Colon (tissue), 2 donors: Measurements from ENCODE around the gene SUMO4.
"Not testable (repeated sequence)": the region's sequence is repeated elsewhere in the genome, so short reads cannot be mapped to it uniquely, and the experiment has no call there.

Experiments
- FAIRE-seq: peaks from 2 replicates; lab custom pipeline; 2012; peaks lifted over from hg19 to GRCh38; lab: Jason Lieb, UNC
- donor health status: control.
- donor health status: control.

Gene SUMO4

GRCh38 chr6:149431905-149432775, 32.1 kb downstream of the SUMO4 start:
- no peak for FAIRE-seq

DNA sequence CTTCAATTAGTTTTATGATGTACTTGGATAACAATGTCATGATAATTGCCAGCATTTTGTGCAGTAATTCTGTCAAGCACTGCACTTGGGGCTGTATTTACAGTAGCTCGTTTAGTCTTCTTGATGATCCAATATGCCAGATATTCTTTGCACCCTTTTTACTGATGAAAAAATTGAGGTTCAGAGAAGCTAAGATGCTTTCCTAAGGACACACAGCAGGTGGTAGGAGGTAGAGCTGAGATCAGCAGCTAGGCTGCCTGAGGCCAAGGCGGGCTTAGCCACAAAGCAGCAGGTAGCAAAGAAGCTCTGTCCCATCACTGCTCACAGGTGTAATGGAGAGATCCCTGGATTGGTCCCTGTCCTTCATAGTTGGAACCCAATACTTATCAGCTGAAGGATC, 33.3 kb downstream of the SUMO4 start:
- FAIRE-seq = no peak

- FAIRE-seq = no peak
Observed at GRCh38 chr6:149433881-149434280, 33.8 kb downstream of the SUMO4 start.

DNA sequence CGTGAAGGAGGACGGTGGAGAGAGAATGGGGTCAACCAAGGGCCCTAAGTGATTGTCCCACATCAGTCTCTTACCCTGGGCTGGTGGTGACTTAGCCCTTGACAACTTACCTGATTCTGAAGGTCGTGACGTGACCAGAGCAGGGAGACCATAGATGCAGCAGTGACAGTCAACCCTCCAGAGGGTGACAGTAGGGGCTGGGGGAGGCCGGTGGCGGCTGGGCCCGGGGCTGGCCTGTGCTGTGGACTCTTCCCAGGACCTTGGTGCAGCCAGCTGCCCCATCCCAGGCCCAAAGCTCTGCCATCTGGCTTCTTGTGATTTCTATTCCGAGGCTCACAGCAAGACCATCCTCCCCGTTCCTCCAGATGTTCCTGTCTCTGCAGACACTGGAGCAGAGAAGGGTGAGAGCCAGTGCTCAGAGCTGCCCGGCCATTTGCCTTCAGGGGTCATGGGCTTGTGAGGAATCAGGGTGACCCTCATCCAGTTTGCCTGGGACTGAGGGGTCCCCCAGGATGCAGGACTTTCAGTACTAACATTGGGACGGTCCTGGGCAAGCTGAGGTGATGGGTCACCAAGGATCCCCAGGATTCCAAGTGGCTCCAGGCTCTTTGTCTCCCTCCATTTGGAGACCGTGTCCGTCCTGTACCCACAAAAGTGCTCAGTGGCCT, 36.0 kb downstream of the SUMO4 start:
- no peak for FAIRE-seq

GRCh38 chr6:149436647-149437046, 36.6 kb downstream of the SUMO4 start:
- FAIRE-seq = no peak

DNA sequence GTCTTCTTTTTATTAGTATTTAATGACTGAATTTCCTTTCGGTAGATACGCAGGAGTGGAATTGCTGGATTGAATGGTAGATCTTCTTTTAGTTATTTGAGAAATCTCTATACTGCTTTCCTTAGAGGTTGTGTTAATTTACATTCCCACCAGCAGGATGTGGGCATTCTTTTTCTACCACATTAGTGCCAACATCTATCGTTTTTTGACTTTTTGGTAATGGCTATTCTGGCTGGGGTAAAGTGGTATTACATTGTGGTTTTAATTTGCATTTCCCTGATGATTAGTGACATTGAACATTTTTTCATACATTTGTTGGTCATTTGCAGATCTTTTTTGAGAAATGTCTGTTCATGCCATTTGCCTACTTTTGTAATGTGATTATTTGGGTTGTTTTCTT, 37.1 kb downstream of the SUMO4 start:
- no peak for FAIRE-seq

DNA sequence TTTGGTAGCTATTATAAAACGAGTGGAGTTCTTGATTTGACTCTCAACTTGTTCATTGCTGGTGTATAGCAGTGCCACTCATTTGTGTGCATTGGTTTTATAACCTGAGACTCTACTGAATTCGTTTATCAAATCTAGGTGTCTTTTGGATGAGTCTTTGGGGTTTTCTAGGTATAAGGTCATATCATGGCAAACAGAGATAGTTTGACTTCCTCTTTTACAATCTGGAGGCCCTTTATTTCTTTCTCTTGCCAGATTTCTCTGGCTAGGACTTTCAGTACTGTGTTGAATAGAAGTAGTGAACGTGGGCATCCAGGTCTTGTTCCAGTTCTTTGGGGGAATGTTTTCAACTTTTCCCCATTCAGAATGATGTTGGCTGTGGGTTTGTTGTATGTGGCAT, 38.8 kb downstream of the SUMO4 start:
- FAIRE-seq = no peak

- FAIRE-seq = no peak
Observed at GRCh38 chr6:149439626-149440025, 39.6 kb downstream of the SUMO4 start.

DNA sequence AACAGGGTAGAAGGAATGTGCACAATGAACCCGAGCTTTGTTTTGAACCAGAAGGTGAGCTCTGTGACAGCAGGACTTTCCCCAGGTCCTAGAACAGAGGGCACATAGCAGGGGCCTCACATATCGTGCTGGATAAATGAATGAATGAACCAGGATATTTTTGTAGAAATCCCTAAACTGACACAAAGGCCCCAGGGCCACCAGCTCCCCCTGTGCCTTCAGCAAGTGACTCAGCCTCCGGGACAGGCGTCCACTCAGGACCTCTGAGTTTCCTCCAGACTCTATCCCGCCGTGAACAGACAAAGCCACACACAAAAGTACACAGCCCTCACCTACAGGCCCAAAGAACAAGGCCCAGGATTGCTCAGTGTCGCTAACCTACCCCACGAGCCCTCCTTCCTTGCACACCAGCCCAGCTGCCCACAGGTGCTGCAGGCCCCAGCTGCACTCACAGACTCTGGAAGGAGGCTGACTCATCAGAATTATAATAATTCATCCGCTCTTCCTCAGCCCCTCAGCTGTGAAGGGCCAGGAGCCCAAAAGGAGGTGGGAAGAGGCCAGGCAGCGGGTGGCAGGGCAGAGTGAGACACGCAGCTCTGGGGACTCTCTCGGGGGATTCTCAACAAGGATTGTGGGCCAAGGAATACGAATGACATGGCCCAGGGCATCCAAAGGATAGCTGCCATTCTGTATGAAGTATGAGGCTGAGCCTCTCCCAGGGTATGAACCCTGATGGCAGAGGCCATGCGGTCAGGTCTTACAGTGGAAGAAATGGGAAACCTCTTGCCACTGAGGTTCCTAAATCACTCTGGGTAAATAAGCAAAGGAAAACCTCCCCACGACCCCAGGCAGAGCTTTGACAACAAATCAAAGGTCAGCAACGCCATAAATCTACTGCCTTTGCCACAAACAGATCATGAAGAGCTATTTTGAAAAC, 40.9 kb downstream of the SUMO4 start:
- FAIRE-seq = no peak

DNA sequence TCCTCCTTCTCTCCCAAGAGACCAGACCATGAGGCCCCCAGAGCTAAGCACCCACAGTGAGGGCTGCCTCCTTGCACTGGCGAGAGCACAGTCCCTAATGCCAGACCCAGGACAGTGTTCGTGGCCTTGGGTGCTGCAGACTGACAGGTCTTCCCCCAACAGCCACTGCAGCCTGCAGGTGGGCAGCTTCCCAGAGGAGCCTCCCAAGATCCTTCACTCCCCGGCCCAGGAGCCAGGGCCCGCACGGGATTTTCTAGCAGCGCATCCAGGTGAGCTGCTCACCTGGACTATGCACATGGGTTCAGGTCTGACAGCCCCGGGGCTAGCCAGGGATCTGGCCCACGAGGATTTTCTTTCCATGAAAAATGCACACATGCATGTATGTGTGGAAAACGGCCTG, 41.7 kb downstream of the SUMO4 start:
- FAIRE-seq = no peak

DNA sequence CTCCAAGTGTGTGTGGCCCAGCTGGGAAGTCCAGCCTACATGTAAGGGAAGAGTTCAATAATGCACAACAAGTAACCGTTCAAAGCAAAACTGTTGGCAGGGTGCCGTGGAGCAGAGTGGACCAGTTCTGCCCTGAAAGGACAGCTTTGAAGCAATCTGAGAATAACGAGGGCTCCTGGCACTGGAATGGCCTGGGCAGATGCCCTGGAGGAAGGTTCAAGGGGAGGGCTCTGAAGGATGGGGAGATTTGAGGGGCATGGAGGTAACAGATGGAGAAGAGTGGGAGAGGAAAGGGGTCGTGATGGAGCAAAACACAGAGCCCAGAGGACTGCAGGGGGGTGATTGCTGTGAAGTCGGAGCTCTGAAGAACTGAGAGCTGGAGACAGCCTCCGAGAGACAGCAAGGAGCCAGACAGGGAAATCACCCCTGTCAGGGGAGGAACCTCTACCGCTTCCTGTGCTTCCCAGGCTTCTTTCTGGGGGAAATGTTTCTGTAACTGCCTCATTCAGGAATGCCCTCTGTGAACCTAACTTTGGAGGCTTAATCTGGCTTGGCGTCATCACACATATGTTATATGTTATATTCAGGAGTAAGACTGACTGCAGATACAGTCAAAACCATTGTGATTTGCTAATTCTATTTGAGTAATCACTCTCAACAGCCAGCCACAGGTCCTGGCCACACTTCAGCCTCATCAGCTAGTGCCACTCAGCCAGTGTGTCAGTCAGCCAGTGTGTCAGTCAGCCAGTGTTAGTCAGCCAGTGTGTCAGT, 43.5 kb downstream of the SUMO4 start:
- FAIRE-seq = no peak

DNA sequence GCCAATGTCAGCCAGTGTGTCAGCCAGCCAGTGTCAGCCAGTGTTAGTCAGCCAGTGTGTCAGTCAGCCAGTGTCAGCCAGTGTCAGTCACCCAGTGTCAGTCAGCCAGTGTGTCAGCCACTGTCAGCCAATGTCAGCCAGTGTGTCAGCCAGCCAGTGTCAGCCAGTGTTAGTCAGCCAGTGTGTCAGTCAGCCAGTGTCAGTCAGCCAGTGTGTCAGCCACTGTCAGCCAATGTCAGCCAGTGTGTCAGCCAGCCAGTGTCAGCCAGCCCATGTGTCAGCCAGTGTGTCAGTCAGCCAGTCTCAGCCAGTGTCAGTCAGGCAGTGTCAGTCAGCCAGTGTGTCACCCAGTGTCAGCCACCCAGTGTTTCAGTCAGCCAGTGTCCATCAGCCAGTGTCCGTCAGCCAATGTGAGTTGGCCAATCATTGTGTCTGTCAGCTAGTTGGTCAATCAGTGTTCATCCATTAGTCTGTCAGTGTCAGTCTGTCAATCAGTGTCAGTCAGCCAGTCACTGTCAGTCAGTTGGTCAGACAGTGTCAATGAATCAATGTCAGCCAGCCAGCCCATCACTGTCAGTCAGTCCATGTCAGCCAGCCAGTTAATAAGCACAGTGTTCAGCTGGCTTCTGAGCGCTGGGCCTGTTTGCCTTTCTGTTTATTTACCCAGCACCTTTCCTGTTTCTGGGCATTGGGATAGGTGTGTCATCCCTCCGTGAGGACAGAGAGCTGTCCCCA, 44.5 kb downstream of the SUMO4 start:
- not testable (repeated sequence) for FAIRE-seq

GRCh38 chr6:149445095-149445466, 45.0 kb downstream of the SUMO4 start:
- no peak for FAIRE-seq

- FAIRE-seq = no peak
Observed at GRCh38 chr6:149445573-149445972, 45.5 kb downstream of the SUMO4 start.

GRCh38 chr6:149446791-149447376, 46.8 kb downstream of the SUMO4 start:
- FAIRE-seq = no peak

GRCh38 chr6:149448821-149449453, 48.9 kb downstream of the SUMO4 start:
- FAIRE-seq = no peak

- no peak for FAIRE-seq
Observed at GRCh38 chr6:149449831-149450678, 50.0 kb downstream of the SUMO4 start.
